ENCODE results near the gene TRIM67. TPM values are rescaled to one million over a fixed set of nuclear protein-coding genes. Genes with fewer than 3 reads are reported as not detected.

The TRIM67 gene
- total and polyA plus RNA-seq, 3 donors from 2014 or later = 0.19 to 0.26 (median 0.24) TPM

DNA sequence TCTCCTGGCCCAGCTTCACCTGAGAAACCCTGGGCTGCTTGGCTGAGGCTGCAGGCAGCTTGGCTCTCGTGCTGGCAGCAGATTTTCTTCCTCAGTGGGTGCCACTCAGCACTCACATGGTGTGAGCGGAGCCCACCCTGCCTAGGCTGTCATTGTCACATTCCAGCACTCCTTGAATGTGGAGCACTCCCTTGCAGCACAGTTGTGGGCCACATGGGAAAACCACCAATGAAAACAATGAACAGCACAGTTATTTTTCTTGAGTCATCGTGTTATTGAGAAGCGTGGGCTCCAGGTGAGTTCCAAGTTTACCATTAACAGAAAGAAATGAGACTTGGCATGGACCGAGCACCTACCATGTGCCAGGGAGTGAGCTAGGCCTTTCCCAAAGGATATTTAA is 27.2 kb upstream of the TRIM67 start:
- Histone ChIP-seq H3K4me1 (no peaks in the 10 kb centered on the region), H3K27ac (no peak overlapping the region), H3K4me3 (no peak overlapping the region), H3K9me3 (no peaks in the 10 kb centered on the region), H3K27me3 (no peaks in the 10 kb centered on the region), H3K36me3 (ENCODE audit: low read depth, missing control alignments) (no peaks in the 10 kb centered on the region)
- no peak for DNase-seq
- 85 to 95% methylated on average over 4 to 5 of the region's 5 CpGs for WGBS, 2 donors
- TF ChIP-seq POLR2A (IDR thresholded peaks at IDR 0.05) = no peak
- TF ChIP-seq, protein P1, sequence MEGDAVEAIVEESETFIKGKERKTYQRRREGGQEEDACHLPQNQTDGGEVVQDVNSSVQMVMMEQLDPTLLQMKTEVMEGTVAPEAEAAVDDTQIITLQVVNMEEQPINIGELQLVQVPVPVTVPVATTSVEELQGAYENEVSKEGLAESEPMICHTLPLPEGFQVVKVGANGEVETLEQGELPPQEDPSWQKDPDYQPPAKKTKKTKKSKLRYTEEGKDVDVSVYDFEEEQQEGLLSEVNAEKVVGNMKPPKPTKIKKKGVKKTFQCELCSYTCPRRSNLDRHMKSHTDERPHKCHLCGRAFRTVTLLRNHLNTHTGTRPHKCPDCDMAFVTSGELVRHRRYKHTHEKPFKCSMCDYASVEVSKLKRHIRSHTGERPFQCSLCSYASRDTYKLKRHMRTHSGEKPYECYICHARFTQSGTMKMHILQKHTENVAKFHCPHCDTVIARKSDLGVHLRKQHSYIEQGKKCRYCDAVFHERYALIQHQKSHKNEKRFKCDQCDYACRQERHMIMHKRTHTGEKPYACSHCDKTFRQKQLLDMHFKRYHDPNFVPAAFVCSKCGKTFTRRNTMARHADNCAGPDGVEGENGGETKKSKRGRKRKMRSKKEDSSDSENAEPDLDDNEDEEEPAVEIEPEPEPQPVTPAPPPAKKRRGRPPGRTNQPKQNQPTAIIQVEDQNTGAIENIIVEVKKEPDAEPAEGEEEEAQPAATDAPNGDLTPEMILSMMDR (IDR thresholded peaks at IDR 0.05) = no peak
- intact Hi-C loops (cut with DNase I; ENCODE audit: low total_unique reads) = no loop called here

DNA sequence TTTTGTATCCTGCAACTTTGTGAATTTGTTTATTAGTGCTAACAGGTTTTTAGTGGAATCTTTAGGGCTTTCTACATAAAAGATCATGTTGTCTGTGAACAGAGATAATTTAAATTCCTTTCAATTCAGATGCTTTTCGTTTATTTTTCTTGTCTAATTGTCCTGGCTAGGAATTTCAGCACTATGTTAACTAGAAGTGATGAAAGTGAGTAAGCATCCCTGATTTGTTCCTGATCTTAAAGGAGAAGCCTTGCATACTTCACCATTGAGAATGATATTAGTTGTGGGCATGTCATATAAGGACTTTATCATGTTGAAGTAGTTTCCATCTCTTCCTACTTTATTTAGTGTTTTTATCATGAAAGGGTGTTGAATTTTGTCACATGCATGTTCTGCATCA is 23.6 kb upstream of the TRIM67 start:
- no peaks in the 10 kb centered on the region for H3K9me3 ChIP-seq
- no peak overlapping the region for H3K27ac ChIP-seq
- H3K4me3 ChIP-seq = no peak overlapping the region
- WGBS, 2 donors = 41 to 43% methylated on average over 1 of the region's 1 CpG
- DNase-seq = no peak
- TF ChIP-seq, protein P1 (IDR thresholded peaks at IDR 0.05) = no peak
- TF ChIP-seq POLR2A (IDR thresholded peaks at IDR 0.05) = no peak
- intact Hi-C loops (cut with DNase I; ENCODE audit: low total_unique reads) = no loop called here
- no peaks in the 10 kb centered on the region for H3K4me1 ChIP-seq
- H3K27me3 ChIP-seq = no peaks in the 10 kb centered on the region
- no peaks in the 10 kb centered on the region for H3K36me3 ChIP-seq (ENCODE audit: low read depth, missing control alignments)

DNA sequence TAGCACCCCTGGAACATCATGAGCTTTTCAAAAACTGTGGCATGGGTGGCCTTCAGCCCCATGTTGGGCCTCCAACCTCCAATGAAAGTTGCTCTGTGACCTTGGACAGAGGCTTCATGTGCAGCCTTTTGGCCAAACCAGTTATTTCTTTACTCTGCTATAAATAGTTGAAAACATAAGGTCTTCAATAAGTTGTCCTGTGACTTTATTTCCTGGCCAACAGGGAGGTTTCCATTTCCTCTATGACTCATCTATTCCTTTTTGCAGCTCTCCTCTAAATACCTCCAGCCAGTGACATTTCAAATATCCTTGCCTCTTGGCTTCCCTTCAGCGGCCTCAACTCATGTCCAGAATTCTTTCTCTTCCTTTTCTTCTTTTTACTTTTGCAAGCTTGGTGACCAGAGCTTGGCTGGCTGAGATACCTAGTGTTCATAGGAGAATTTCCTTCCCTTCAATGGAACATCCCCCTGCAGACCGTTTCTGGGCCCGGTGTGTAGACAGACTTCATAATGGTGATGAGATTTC is 22.7 kb upstream of the TRIM67 start:
- no peak for DNase-seq
- intact Hi-C loops (cut with DNase I; ENCODE audit: low total_unique reads) = no loop called here
- Histone ChIP-seq H3K27me3 (no peaks in the 10 kb centered on the region), H3K4me3 (no peak overlapping the region), H3K27ac (no peak overlapping the region), H3K9me3 (no peaks in the 10 kb centered on the region), H3K4me1 (no peaks in the 10 kb centered on the region), H3K36me3 (ENCODE audit: low read depth, missing control alignments) (no peaks in the 10 kb centered on the region)
- WGBS, 2 donors = 77 to 83% methylated on average over 3 of the region's 3 CpGs
- TF ChIP-seq, protein P1 (IDR thresholded peaks at IDR 0.05) = no peak
- no peak for TF ChIP-seq POLR2A (IDR thresholded peaks at IDR 0.05)

GRCh38 chr1:231139659-231140654 is 21.9 kb upstream of the TRIM67 start:
- DNase-seq = no peak
- H3K4me1 ChIP-seq = no peaks in the 10 kb centered on the region
- intact Hi-C loops (cut with DNase I; ENCODE audit: low total_unique reads) = no loop called here
- TF ChIP-seq, protein P1 (IDR thresholded peaks at IDR 0.05) = no peak
- no peak for TF ChIP-seq POLR2A (IDR thresholded peaks at IDR 0.05)
- no peak overlapping the region for H3K27ac ChIP-seq
- WGBS, 2 donors = 78 to 82% methylated on average over 7 to 8 of the region's 8 CpGs
- no peaks in the 10 kb centered on the region for H3K36me3 ChIP-seq (ENCODE audit: low read depth, missing control alignments)
- H3K9me3 ChIP-seq = no peaks in the 10 kb centered on the region
- no peaks in the 10 kb centered on the region for H3K27me3 ChIP-seq
- no peak overlapping the region for H3K4me3 ChIP-seq
